ENCODE measurements around the gene ANAPC1. TPM values are rescaled to one million over a fixed set of nuclear protein-coding genes. Genes with fewer than 3 reads are reported as not detected.
"Not testable (repeated sequence)": the region's sequence is repeated elsewhere in the genome, so short reads cannot be mapped to it uniquely, and the experiment has no call there.

The ANAPC1 gene
- total and polyA plus RNA-seq, 2 donors (not counting 1 experiment from before 2014, with no cell fraction given), result 16.4 to 69.3 TPM

DNA sequence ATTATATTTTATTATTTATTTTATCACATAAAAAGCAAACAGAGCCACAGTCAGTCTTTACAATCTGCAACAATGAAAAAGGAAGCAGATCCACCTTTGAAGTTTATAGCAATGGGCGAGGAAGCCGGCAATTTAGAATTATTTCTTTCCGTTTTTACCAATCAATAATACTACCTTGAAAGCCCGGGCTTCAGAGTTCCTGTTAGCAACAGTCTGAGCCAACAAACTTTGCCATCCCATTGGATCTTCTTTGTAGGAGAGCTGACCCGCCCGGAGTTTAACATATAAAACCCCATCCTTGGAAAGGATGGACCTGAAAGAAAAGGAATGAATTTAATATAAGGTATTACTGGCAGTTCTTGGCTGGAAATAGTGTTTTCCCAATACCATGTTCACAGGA is 101.8 kb downstream of the ANAPC1 start:
- H3K4me1 ChIP-seq (ENCODE audit: control insufficient read depth in 2 of 2, insufficient read depth in 2 of 2, low read length in 2 of 2); CTCF ChIA-PET; H3K27ac ChIP-seq (ENCODE audit: low read length in 2 of 2); H3K27me3 ChIP-seq (replicated peaks in 1 of 4; ENCODE audit: control extremely low read depth in 1 of 4, control insufficient read depth in 3 of 4, insufficient read depth in 4 of 4, low read length in 3 of 4); H3K4me3 Mint-ChIP-seq; ATAC-seq (ENCODE audit: low read depth); H3K9ac ChIP-seq (ENCODE audit: low read length); H3K9me3 ChIP-seq (ENCODE audit: control extremely low read depth in 1 of 3, control insufficient read depth in 2 of 3, insufficient read depth in 1 of 3, low read length in 2 of 3); H3K4me2 ChIP-seq (replicated peaks; ENCODE audit: low read depth, low read length, poor library complexity, severe bottlenecking); H3K4me1 Mint-ChIP-seq; H2AFZ ChIP-seq (ENCODE audit: insufficient read depth, low read depth, low read length, poor library complexity, severe bottlenecking); H3K27ac Mint-ChIP-seq; H3K36me3 ChIP-seq (replicated peaks in 1 of 2; ENCODE audit: control extremely low read depth in 1 of 2, control insufficient read depth in 1 of 2, extremely low read depth in 1 of 2, insufficient read depth in 2 of 2, low read length in 1 of 2); DNase-seq; POLR2A ChIA-PET; H3K27me3 Mint-ChIP-seq; H4K20me1 ChIP-seq (ENCODE audit: control insufficient read depth, insufficient read depth, low read length, poor library complexity, severe bottlenecking); H3K4me3 ChIP-seq (ENCODE audit: control extremely low read depth in 1 of 5, extremely low read depth in 1 of 5, insufficient read depth in 1 of 5, low read depth in 2 of 5, low read length in 4 of 5); H3K79me2 ChIP-seq (ENCODE audit: control insufficient read depth, insufficient read depth, low read length); H3K9me3 Mint-ChIP-seq (ENCODE audit: insufficient read depth); intact Hi-C loops (cut with micrococcal nuclease): not testable (repeated sequence)
- no CpG with 5 or more reads among the region's 6 CpGs for WGBS (ENCODE audit: insufficient coverage)

DNA sequence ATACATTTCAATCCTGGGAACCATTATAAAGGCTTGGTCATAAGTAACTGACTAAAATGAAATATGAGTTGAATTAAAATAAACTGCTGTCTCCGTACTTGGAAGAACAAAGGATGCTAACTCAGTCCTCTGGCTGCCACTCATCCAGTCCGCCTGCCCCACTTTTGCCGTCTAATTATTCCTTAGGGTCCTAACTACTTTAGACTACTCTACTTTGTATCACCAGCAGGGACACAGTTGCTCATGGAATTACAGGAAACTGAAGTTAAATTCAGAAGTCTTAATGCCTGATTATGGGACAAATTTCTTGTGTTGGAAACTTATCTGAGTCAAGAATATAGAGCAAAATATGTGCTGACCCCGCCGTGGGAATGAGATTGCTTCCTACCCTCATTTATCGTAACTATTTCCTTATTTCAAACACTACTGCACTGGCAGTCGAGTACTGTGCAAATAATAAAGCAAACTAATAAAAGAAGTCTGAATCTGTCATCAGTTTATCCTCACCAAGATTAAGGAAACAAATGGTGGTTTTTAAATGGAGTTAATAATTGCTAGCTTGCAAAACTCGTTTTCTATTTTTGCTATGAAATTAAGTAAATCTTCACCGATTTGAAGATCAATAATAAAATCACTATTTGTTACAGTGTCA is 102.4 kb downstream of the ANAPC1 start:
- H3K4me1 ChIP-seq (ENCODE audit: control insufficient read depth in 2 of 2, insufficient read depth in 2 of 2, low read length in 2 of 2); intact Hi-C loops (cut with micrococcal nuclease); H3K9ac ChIP-seq (ENCODE audit: low read length); DNase-seq; H3K27me3 ChIP-seq (replicated peaks in 1 of 4; ENCODE audit: control extremely low read depth in 1 of 4, control insufficient read depth in 3 of 4, insufficient read depth in 4 of 4, low read length in 3 of 4); POLR2A ChIA-PET; H3K4me1 Mint-ChIP-seq; H3K27me3 Mint-ChIP-seq; H3K79me2 ChIP-seq (ENCODE audit: control insufficient read depth, insufficient read depth, low read length); H3K27ac Mint-ChIP-seq; H3K27ac ChIP-seq (ENCODE audit: low read length in 2 of 2); CTCF ChIA-PET; H3K4me2 ChIP-seq (replicated peaks; ENCODE audit: low read depth, low read length, poor library complexity, severe bottlenecking); ATAC-seq (ENCODE audit: low read depth); H3K4me3 ChIP-seq (ENCODE audit: control extremely low read depth in 1 of 5, extremely low read depth in 1 of 5, insufficient read depth in 1 of 5, low read depth in 2 of 5, low read length in 4 of 5); H4K20me1 ChIP-seq (ENCODE audit: control insufficient read depth, insufficient read depth, low read length, poor library complexity, severe bottlenecking); H2AFZ ChIP-seq (ENCODE audit: insufficient read depth, low read depth, low read length, poor library complexity, severe bottlenecking); H3K9me3 Mint-ChIP-seq (ENCODE audit: insufficient read depth); H3K4me3 Mint-ChIP-seq; H3K9me3 ChIP-seq (ENCODE audit: control extremely low read depth in 1 of 3, control insufficient read depth in 2 of 3, insufficient read depth in 1 of 3, low read length in 2 of 3); H3K36me3 ChIP-seq (replicated peaks in 1 of 2; ENCODE audit: control extremely low read depth in 1 of 2, control insufficient read depth in 1 of 2, extremely low read depth in 1 of 2, insufficient read depth in 2 of 2, low read length in 1 of 2): not testable (repeated sequence)
- no CpG with 5 or more reads among the region's 9 CpGs for WGBS (ENCODE audit: insufficient coverage)

DNA sequence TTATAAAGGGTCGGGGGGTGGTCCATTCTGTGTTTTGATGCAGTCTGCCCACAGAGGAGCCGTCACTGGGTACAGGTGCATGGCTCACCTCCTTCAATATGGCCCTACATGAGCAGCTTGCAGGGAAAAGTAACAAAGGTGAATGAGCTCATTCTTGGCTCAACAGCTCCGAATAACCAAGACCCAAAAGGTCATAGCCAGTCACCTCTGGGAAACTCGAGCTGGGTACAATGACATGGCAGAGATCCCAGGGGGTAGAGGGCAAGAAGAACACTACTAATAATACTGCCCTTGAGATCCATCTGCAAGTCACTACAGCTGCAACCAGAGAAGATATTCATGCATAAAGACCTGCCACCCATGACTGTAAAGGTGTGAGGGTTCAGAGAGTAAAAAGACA is 106.8 kb downstream of the ANAPC1 start:
- ATAC-seq (ENCODE audit: low read depth); H3K27ac ChIP-seq (ENCODE audit: low read length in 2 of 2); intact Hi-C loops (cut with micrococcal nuclease); H3K79me2 ChIP-seq (ENCODE audit: control insufficient read depth, insufficient read depth, low read length); H3K27ac Mint-ChIP-seq; DNase-seq; H3K4me1 Mint-ChIP-seq; H3K4me1 ChIP-seq (ENCODE audit: control insufficient read depth in 2 of 2, insufficient read depth in 2 of 2, low read length in 2 of 2); H3K9ac ChIP-seq (ENCODE audit: low read length); CTCF ChIA-PET; H4K20me1 ChIP-seq (ENCODE audit: control insufficient read depth, insufficient read depth, low read length, poor library complexity, severe bottlenecking); H3K9me3 Mint-ChIP-seq (ENCODE audit: insufficient read depth); H3K36me3 ChIP-seq (replicated peaks in 1 of 2; ENCODE audit: control extremely low read depth in 1 of 2, control insufficient read depth in 1 of 2, extremely low read depth in 1 of 2, insufficient read depth in 2 of 2, low read length in 1 of 2); H3K27me3 Mint-ChIP-seq; H2AFZ ChIP-seq (ENCODE audit: insufficient read depth, low read depth, low read length, poor library complexity, severe bottlenecking); H3K4me2 ChIP-seq (replicated peaks; ENCODE audit: low read depth, low read length, poor library complexity, severe bottlenecking); H3K4me3 ChIP-seq (ENCODE audit: control extremely low read depth in 1 of 5, extremely low read depth in 1 of 5, insufficient read depth in 1 of 5, low read depth in 2 of 5, low read length in 4 of 5); H3K27me3 ChIP-seq (replicated peaks in 1 of 4; ENCODE audit: control extremely low read depth in 1 of 4, control insufficient read depth in 3 of 4, insufficient read depth in 4 of 4, low read length in 3 of 4); H3K9me3 ChIP-seq (ENCODE audit: control extremely low read depth in 1 of 3, control insufficient read depth in 2 of 3, insufficient read depth in 1 of 3, low read length in 2 of 3); POLR2A ChIA-PET; H3K4me3 Mint-ChIP-seq: not testable (repeated sequence)
- WGBS (ENCODE audit: insufficient coverage), result 86% methylated on average over 1 of the region's 4 CpGs

DNA sequence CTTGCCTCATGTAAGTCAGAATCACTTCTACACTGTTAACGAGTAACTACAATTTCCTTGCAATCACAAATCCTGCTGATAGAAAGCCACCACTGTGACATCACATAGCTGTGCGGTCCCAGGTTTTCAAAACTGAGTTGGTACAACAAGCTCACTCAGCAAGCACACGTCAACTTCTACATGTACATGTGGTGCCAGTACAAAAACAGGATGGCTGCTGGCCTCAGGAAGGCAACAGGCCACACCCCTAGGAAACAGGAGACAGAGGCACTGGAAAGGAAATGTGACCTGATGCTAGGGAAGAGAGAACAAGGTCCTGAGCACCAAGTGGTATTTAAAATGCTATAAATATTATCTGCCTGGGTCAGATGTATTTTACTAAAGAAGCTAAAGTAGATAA is 107.7 kb downstream of the ANAPC1 start:
- H4K20me1 ChIP-seq (ENCODE audit: control insufficient read depth, insufficient read depth, low read length, poor library complexity, severe bottlenecking); H3K27ac ChIP-seq (ENCODE audit: low read length in 2 of 2); H3K27ac Mint-ChIP-seq; H3K4me1 Mint-ChIP-seq; H3K27me3 Mint-ChIP-seq; H3K4me3 ChIP-seq (ENCODE audit: control extremely low read depth in 1 of 5, extremely low read depth in 1 of 5, insufficient read depth in 1 of 5, low read depth in 2 of 5, low read length in 4 of 5); H2AFZ ChIP-seq (ENCODE audit: insufficient read depth, low read depth, low read length, poor library complexity, severe bottlenecking); H3K4me3 Mint-ChIP-seq; H3K79me2 ChIP-seq (ENCODE audit: control insufficient read depth, insufficient read depth, low read length); DNase-seq; H3K4me1 ChIP-seq (ENCODE audit: control insufficient read depth in 2 of 2, insufficient read depth in 2 of 2, low read length in 2 of 2); H3K36me3 ChIP-seq (replicated peaks in 1 of 2; ENCODE audit: control extremely low read depth in 1 of 2, control insufficient read depth in 1 of 2, extremely low read depth in 1 of 2, insufficient read depth in 2 of 2, low read length in 1 of 2); POLR2A ChIA-PET; intact Hi-C loops (cut with micrococcal nuclease); ATAC-seq (ENCODE audit: low read depth); H3K4me2 ChIP-seq (replicated peaks; ENCODE audit: low read depth, low read length, poor library complexity, severe bottlenecking); H3K9ac ChIP-seq (ENCODE audit: low read length); H3K9me3 ChIP-seq (ENCODE audit: control extremely low read depth in 1 of 3, control insufficient read depth in 2 of 3, insufficient read depth in 1 of 3, low read length in 2 of 3); H3K9me3 Mint-ChIP-seq (ENCODE audit: insufficient read depth); CTCF ChIA-PET; H3K27me3 ChIP-seq (replicated peaks in 1 of 4; ENCODE audit: control extremely low read depth in 1 of 4, control insufficient read depth in 3 of 4, insufficient read depth in 4 of 4, low read length in 3 of 4): not testable (repeated sequence)
- no CpG with 5 or more reads among the region's 3 CpGs for WGBS (ENCODE audit: insufficient coverage)
